DMS 273 (cell line): Measurements from ENCODE around the gene CMKLR1.
A peak's percentile ranks its signal among the peaks of the same experiment; 100 is the strongest.

Experiments used
- DNase-seq: peaks from one replicate; lab custom pipeline; 2025; ENCODE audit not compliant: unreplicated experiment; lab: John Stamatoyannopoulos, UW

The CMKLR1 gene

DNA sequence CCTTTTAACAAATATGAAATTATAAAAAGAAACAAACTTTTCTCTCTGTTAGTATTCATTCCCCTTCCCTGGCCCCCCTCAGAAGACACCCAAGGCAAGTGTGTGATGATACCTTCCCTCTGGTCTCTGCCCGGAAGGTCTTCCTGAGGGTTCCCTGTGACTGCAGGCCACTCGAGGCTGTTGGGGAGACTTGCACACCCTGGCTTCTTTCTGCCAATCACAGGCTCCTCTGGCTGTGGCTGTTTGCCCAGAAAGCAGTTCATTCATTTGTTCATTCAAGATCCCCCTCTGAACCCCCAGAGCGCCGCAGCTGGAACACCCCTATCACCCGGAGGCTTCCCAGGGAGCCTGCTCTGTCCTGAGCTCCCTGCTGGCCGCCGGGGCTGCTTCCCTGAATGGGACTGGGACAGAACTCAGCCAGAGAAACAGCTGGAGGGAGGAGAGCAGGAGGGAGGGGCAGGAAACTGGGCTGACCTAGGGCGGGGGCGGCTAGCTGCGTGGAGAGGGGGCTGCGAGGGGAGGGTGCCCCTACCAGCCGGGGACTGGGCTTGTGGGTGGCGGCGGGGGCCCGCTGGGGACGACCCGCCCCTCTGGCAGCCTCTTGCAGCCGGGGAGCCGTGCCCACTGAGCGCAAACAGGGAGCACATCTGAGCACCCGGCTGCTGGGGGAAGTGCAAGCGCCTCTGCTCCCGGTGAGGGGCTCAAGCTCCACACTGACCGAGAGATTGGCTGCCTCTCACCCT lies at the start of gene CMKLR1:
CMKLR1 (minus strand) TSS at position 397 of the 743 bp plus-strand sequence. CDS start 45,720 bp downstream, outside the sequence.
- DNase-seq = peak; percentile 23

DNA sequence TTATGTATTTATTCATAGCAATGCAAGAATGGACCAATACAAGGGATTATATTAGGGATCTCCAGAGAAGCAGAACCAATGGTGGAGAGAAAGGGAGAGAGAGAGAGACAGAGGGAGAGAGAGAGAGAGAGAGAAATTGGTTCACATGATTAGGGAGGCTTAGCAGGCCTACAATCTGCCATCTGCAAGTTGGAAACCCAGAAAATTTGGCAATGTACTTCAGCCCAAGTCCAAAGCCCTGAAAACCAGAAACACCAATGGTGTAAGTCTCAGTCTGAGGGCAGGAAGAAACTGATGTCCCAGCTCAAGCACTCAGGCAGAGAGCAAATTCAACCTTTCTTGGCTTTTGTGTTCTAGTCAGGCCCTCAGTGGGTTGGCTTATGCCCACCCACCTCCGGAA lies 48.7 kb upstream of the CMKLR1 start:
- DNase-seq = peak; percentile 17

GRCh38 chr12:108386709-108387360 lies 47.7 kb upstream of the CMKLR1 start:
- peak; percentile 73 for DNase-seq

- no peak for DNase-seq
Observed at GRCh38 chr12:108382437-108382801, 43.3 kb upstream of the CMKLR1 start.

- peak; percentile 45 for DNase-seq
Observed at GRCh38 chr12:108381787-108382436, 42.8 kb upstream of the CMKLR1 start.

- DNase-seq = no peak
Observed at GRCh38 chr12:108380382-108380781, 41.3 kb upstream of the CMKLR1 start.

DNA sequence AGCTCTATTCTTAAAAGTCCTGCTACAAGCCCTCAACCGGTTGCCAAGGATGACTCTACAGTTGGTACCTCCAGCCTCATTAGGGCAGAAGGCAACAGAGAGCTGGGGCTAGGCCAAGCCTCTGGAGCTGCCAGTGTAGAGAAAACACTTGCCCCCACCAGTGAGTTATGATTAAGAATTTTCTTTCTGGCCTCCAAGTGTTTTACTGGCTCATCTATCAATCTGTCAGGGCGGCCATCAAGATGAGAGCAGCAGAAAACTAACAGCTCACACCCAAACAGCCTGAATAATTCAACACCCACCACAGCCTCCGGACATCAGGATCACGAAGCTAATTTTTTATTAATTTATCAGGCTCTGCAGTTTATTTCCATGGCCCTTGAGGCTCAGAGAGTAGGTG lies 40.7 kb upstream of the CMKLR1 start:
- peak; percentile 39 for DNase-seq

GRCh38 chr12:108378926-108379325 lies 39.8 kb upstream of the CMKLR1 start:
- DNase-seq = no peak

DNA sequence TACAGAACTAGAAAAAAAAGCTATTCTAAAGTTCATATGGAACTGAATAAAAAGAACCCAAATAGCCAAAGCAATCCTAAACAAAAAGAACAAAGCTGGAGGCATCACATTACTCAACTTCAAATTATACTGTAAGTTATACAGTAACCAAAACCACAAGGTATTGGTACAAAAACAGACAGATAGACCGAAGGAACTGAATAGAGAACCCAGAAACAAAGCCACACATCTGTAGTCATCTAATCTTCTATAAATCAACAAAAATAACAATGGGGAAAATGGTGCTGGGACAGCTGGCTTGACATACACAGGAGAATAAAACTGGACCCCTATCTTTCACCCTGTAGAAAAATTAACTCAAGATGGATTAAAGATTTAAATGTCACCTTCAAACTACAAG lies 38.1 kb upstream of the CMKLR1 start:
- DNase-seq = no peak

DNA sequence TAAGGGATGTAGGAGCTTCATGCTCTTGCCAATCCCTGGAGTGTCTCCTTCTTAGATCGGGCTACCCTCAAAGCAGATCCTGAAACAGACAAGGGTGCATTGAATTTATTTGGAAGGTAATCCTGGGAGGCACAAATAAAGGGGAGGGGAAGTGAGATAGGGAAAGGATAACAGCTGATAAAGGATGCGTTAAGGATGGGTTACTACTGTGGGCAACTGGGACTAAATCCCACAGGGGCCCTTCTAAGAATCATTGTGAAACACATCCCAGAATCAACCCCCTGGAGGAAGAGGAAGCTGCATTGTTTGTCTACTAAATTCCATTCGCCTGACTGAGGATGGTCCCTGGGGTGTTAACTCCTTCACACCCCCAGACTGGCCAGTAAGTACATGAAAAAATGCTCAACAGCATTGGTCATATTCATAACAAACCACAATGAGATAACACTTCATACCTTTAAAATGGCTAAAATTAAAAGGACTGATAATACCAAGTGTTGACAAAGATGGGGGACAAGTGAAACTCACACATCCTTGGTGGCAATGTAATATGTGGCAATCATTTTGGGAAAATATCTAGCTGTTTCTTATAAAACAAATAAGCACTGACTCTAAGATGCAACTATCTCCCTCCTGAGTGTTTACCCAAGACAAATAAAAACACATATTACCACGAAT lies 37.0 kb upstream of the CMKLR1 start:
- no peak for DNase-seq

DNA sequence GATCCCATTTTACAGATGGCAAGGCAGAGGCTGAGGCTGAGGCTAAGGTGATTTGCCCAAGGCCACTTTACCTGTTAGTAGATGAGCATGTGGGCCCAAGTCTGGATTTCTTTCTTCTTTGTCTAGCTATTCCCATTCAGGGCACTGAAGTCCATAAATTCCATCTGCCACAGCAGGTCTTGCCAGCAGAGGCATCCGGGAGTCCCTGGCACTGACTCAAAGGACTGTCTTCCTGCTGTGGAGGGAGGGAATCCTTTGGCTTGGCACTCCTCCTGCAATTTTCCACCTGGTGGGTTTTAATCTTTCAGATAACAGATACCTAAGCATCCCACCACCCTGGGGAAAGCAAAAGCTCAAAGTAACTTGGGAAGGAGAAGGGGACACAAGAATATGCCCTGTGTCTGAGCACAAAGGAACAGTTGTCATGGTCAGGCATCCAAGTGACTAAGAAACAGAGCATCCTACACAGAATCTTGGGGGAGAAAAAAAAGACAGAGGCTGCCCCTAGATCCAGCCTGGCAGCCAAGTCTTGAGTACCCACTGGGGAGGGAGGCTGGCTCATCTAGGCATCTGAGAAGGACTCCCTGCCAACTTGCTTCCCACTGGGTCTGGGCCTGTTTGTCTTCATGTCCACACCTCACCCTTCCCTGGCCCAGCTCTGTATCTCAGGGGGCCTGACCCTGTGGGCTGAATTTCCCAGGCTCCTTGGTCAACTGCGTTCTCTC lies 35.6 kb upstream of the CMKLR1 start:
- DNase-seq = peak; percentile 88

- DNase-seq = no peak
Observed at GRCh38 chr12:108373111-108373510, 34.0 kb upstream of the CMKLR1 start.

DNA sequence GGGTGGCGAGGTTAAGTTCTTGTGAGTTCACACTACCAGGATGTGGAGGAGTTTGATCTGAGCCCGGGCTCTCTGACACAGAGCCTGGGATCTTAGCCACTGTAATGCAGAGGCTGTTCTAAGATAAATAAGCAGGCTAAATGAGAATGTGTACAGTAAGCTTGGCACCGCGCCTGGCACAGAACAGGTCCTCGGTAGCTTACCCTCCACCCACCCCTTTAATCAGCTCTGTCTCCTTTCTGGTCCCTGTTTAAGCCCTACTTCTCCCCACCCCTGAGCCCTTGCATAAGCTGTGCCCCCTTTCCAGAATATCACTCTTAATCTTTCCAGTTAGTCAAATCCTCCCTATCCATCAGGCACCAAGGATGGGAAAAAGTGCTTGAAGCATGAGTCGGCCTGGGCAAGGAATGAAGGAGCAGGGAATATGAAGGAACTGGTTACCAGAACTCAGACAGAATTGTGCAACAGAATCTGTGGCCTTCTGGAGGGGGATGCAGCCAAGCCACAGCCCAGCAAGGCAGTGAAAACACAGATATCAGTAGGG lies 32.8 kb upstream of the CMKLR1 start:
- peak; percentile 28 for DNase-seq

DNA sequence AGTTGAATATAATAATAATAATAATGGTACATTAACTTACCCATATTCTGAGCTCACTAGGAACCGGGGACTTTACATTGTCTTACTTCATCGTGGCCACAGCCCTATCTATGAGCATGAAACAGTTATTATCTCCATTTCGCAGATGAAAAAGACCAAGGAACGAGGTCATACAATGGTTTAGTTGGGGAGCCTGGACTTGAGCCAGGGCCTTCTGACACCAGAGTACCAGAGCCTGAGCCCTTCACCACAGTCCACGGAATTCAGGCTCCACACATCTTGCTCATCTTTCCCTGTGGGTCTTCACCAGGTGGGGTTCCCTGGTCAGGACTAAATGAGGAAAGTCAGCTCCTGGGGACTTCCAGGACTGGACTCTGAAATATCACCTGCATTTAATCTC lies 31.3 kb upstream of the CMKLR1 start:
- no peak for DNase-seq

GRCh38 chr12:108369736-108370396 lies 30.8 kb upstream of the CMKLR1 start:
- DNase-seq = no peak

DNA sequence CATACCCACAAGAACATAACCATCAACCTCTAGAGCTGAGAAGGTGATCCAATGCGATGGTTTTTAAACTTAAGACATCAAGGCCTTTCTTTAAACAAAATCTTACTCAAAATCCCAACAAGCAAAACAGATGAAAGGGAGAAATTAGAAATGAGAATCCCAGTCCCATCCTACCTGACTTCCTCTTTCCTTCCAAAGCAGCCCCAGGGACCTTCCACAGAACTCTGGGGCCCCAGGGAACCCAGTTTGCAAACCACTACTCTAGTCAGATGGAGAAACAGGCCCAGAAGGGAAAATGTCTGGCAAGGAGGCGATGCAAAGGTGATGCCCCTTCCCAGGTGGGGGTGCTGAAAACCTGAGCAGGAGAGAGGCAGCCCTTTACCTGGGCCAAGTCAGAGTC lies 29.0 kb upstream of the CMKLR1 start:
- DNase-seq = no peak

GRCh38 chr12:108367436-108367835 lies 28.3 kb upstream of the CMKLR1 start:
- peak; percentile 13 for DNase-seq

- DNase-seq = no peak
Observed at GRCh38 chr12:108365324-108365723, 26.2 kb upstream of the CMKLR1 start.

DNA sequence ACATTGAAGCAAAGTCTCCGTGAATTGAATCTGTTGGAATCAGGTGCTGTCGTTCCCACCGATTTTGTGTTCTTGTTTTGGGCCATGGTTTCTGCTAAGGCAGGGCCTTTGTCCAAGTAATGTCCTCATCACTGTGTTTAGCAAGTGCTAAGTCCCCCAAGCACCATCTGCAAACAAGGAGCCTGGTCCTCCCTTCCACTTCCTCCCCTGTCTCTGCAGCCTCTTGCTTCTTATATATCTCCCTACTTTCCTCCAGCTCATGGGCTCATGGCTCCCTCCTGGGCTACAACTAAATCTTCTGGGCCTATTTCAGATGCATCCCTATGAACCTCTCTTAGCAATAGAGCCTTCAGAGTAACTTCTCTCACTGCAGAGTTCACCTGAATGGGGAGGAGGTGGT lies 25.8 kb upstream of the CMKLR1 start:
- DNase-seq = no peak

GRCh38 chr12:108363565-108363964 lies 24.5 kb upstream of the CMKLR1 start:
- DNase-seq = no peak
